OCI-M2 (cell line): Measurements from ENCODE around the gene DGCR2.

Source experiments
- DNase-seq: peaks from one replicate; lab custom pipeline; 2025; ENCODE audit not compliant: unreplicated experiment; lab: John Stamatoyannopoulos, UW

DGCR2 gene

DNA sequence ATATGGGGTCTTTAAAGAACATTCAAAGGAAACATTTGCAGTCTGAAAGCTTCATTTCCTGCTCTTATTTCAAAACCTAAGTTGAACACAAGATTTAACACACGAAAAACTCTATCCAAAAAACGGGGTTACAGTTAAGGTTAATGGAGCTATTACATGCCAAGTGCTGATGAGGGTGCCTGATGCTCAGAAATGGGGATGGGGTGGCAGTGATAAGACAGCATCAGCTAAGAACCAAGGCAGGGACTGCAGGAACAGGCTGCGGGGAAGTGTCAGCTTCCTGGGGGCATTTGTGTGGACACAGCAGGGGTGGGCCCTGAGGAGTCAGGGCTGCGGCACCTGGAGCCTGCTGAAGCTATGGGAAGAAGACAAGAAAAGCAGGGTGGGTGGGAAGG is 12.2 kb downstream of the DGCR2 start:
- DNase-seq, result no peak

DNA sequence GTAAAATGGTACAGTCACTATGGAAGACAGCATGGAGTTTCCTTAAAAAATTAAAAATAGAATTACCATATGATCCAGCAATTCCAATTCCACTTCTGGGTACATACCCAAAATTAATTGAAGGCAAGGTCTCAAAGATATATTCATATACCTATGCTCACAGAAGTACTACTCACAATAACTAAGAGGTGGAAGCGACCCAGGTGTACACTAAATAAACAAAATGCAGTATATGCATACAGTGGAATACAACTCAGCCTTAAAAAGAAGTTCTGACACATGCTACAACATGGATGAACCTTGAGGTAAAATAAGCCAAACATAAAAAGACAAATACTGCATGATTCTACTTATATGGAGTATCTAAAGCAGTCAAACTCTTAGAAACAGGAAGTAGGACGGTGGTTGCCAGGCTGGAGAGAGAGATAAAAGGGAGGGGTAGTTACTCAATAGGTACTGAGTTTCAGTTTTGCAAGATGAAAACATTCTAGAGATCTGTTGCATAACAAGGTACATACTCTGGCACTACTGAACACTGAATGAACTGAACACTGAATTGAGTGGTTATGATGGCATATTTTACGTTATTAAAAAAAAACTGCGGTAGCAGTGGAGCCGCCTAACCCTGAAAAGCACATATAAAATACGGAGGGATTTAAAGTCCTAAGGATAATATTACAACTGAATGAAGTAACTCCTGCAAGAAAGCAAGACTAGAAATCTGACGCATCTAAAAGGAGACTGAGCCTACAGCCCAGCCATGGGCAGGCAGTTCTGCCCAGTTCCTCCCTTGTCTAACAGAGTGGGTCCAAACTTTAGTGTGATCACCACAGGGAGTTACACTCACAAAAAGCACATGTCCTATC is 12.8 kb downstream of the DGCR2 start:
- DNase-seq, result no peak

DNA sequence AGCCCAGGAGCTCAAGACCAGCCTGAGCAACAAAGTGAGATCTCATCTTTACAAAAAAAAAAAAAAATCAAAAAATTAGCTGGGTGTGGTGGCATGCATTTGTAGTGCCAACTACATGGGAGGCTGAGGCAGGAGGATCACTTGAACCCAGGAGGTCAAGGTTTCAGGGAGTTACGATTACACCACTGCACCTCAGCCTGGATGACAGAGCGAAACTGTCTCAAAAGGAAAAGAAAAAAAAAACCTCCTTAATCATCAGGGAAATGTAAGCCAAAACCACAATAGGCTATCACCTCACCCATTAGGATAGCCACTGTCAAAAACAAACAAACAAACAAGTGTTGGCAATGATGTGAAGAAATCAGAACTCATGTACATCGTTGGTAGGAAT is 13.4 kb downstream of the DGCR2 start:
- DNase-seq, result no peak

DNA sequence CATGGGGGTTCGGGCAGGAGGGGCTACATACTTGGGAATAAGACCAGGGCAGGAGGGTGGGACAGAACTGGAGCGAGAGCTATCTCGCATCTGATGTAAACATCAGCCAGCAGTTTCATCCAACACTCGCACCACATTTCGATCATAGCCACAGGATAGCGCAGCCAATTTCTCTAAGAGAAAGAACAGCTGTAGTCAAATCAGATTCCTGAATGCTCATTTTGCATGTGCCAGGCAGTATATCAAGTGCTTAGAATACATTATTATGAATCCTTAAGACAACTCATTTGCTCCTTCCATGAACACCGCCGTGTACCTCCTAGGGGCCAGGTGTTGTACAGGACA is 14.5 kb downstream of the DGCR2 start:
- DNase-seq, result no peak

DNA sequence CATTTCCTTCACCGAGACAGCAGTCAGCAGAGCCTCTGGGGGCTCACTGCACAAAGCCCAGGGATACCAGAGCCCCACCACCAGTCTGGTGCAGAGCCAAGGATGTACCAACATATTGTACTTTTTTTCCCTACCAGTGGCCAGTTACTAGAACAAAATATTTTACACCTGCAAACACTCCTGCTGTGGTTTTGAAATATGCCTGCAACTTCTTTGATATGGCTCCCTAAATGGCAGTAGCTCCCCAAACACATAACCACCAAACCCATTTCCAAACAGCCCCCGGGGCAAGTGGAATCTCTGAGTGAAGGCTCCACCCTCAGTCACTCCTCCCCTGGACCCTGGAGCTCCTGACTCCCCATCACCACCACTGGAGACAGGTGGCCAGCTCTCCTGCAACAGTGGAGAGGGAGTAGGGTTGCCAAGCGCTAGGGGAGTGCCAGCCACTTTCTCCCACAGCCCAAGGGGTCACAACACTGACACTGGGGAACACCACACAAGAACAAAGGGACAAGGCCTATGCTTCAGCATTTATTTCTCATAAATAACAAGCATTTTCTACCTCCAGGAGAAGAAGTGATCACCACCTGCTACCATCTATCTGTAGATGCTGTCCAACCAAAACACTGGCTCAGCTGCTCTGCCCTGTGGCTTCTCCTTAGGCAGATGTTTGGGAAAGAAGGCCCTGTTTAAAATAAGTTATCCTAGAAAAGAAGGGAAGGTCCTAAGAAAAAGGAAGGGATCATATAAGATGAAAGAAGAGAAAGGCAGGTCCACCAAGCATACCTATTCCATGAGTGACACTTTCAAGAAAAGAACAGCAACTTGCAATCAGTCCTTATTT is 15.1 kb downstream of the DGCR2 start:
- no peak for DNase-seq

DNA sequence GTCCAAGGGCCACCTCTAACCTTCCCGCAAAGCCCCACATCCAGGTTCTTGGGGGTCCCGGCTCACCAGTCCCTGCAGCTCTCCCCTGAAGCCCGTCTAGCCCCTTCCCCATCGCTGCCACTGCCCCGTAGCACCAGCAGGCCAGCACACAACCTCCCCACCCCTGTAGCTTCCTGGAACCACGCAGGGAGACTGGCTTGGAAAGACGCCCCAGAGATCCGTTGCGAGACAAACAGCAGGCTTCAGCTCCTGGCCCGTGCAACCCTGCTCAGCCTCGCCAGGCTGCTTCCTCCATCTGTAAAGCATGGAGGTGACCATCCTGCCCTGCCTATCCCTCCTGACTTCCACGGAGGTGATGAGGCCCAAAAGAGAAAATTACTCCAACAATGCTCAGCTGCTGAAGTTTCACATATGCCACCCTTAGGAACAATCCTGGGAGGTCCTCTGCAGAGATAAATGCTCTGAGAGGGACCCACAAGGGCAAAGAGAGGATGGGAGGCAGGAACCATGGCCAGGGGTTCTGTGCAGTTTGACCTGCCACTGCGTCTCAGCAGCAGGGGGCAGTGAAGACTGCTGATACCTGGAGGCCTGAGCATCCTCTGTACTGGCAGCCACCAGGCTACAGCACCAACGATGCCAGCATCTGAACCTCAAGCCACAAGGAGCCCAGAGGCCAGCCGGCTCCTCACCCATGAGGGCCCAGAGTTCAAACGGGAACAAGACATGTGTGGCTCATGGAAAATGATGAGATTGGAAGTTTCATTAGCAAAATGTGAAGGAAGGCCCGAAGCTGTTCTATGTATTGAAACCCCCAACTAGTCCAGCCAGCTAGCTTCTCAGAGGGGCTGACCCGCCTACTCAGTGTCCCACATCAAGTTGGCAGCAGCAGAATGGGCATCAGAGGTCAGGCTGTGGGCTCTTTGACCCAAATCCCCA is 16.1 kb downstream of the DGCR2 start:
- DNase-seq, result no peak

DNA sequence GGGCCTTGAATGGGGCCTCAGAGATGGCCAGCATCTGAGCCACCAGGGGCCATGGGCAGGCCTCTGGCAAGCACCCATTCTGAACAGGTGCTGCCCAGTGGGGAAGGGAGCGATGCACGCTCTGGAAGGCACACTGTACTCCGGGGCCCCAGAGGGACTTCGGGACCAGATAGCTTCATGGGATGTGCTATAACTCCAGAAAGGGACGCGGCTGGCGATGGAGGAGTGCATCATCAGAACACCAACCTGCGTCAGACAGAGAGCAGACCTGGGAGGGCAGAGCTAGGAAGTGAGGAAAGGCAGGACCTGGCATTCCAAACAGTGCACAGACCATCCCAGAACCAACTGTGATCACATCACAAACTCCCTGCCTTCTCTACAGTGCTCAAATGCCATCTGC is 16.8 kb downstream of the DGCR2 start:
- no peak for DNase-seq

DNA sequence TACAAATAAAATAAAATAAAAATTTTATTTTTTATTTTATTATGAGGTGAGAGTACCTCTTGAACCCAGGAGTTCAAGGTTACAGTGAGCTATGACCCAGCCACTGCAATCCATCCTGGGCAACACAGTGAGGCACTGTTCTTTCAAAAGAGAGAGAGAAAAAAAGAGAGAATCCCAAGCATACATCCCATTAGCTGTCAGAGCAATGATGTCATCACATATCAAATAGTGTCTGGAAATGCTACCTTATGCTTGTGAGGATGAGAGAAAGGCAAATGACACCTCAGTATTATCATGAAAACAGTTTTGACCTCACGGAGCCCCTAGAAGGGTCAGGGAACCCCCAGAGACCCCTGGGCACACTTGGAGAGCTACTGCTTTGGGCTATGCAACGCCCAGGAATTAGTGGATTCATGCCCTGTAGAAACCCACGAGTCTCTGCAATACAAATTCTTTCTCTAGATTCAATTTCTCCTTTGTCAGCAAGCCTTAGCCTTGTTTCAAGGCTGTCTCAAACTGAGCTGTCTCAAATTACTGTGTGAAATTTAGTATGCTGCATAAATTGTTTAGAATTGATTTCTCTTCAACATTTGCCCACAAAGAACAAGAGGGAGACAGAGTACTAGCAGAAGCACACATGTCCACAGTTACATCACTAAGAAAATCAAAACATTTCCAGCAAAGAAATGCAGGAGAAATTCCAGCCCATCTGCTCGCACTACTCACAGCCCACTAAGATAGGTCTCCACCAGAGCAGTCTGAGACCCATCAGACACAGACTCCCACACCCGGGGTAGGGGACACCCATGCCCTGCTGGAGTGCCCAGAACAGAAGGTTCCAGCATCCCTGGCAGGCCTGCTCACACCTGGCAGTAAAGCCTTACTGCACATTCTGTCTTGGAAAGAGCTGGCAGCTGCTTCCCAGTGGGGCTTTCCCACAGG is 18.1 kb downstream of the DGCR2 start:
- DNase-seq, result no peak

DNA sequence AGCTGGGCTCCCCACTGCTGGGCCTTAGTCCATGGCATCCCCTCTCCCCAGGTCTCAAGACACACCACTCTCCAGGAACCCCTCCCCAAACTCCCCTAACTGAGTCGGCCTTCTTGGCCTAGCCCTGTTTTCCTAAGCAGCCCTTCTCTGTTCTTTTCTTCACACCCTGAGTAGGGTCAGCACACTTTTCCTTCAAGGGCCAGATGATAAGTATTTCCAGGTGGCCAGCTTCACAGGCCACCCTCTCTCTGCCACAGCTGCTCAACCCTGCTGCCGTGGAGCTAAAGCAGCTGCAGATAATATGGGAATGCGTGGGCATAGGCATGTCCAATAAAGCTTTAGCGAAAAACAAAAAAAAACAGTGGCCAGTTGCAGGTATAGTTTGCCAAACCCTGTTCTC is 24.1 kb downstream of the DGCR2 start:
- no peak for DNase-seq

DNA sequence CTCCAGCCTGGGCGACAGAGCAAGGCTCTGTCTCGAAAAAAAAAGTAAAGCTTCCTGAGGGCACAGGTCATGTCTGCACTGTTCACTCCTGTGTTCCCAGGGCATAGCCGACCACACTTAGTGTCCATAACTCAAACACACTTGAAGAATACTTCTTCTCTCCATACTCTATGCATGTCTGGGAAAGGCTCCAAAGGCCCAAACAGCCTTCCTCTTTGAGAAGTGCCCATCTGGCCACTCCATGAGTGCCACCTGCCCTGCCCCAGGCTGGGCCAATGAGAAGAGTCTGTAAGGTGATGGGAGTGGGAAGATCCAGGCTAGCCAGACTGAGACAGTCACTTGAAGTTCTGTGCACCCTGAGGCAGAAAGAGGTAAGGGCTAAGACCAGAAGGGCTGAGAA is 24.7 kb downstream of the DGCR2 start:
- DNase-seq, result no peak

DNA sequence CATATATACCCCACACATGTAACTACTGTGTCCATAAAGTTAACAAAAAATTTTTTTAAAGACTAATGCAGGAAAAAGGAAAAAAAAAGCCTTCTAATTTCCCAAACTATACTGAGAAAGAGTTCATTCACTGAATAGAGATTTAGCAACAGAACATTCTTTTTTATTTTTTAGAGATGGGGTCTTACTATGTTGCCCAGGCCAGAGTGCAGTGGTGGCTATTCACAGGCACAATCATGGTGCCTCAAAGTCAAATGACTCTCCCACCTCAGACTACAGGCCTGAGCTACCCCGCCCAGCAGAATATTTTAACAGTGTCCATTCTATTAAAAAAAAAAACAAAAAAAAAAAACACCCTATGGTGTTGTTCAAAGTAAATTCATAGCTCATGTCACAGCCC is 25.7 kb downstream of the DGCR2 start:
- DNase-seq, result no peak

DNA sequence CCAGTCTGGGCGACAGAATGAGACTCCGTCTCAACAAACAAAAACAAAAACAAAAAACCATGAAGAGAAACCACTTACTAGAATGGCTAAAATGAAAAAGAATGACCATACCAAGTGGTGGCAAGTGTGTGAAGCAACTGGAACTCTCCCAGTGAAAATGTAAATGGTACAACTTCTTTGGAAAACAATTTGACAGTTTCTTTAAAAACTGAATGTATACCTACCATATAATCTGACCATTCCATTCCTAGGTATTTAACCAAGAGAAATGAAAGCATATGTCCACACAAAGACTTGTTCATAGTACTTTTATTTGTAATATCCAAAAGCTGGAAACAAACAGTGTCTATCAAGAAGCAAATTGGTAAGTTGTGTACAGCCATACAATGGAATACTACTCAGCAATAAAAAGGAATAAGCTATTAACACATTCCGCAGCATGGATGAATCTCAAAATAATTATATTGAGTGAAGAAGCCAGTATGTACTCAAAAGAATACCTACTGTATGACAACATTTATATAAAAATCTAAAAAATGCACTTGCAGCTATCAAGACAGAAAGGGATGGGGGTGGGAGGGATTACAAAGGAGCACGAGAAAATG is 27.7 kb downstream of the DGCR2 start:
- DNase-seq, result no peak

DNA sequence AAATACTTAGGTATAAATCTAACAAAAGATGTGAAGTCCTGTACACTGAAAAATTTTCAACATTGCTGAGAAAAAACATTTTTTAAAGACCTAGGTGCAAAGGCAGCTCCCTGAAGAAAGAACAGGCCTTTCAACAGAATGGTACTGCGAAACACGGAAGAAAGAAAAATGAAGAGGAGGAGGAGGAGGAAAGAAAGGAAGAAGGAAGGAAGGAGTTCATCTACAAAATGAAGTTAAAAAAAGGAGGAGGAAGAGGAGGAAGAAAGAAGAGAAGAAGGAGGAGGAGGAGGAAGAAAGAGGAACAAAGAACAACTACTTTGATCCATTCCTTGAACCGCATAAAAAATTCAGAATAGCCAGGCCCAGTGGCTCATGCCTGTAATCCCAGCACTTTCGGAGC is 29.5 kb downstream of the DGCR2 start:
- DNase-seq, result no peak

DNA sequence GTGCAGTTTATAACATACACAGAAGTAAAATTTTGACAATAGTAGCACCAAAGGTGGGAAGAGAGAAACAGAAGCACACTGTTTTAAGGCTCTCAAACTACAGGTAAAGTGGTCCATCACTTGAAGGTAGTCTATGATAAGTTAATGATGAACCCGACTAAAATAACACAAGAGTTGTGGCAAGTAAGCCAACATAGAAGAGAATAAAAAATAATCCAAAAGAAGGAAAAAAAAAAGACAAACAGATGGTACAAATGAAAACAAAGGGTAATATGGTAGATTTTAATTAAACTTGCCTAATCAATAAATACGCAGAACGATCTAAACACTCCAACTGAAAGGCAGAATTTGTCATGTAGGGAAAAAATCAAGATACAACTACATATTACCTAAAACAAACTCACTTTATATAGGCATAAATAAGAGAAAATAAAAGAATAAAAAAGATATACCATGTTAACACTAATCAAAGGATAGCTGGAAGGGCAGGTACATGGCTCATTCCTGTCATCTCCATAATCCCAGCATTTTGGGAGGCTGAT is 31.6 kb downstream of the DGCR2 start:
- no peak for DNase-seq

DNA sequence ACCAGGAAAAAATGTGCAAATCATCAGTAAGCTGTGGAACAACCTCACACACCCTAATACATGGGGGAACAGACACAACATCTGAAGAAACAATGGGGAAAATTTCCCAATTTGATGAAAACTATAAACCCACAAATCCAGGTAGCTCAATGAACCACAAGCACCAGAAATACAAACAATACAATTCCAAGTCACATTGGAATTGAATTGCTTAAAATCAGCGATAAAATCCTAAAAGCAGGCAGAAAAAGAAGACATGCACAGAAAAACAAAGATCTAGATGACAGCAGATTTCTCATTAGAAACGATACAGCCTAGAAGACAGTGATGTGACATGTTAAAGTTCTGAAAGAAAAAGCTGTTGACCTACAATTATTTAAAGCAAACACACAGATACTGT is 32.0 kb downstream of the DGCR2 start:
- no peak for DNase-seq

DNA sequence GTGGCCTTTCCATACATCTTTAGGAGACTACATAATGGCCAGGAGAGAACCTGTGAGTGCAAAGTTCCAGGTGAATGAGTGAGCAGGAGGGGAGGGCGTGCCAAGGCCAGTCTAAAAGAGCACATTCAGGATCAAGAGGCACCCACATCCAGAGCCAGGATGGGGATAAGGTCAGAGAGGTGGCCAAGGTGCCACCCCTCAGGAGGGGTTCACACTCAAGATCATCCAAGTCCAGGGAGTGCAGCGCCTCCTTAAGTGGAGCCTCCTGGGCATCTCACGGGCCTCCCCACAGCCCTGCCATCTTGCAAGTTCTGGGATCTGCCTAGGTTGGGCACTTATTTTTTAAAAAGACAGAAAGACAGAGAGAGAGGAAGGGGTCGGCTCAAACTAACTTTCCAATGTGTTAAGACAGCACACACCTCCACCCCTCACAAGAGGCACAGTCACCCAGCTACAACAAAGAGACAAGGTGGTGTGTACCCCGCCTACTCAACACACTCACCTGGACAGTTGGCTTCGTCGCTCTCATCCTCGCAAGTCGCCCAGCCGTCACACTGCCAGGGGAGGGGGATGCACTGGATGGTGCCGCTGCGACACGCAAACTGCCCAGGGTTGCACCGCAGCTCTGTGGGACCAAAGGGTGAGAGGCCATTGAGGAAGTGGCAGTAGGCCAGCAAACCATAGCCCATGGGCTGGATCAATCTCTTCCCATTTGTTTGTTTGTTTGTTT is 33.2 kb downstream of the DGCR2 start:
- no peak for DNase-seq

DNA sequence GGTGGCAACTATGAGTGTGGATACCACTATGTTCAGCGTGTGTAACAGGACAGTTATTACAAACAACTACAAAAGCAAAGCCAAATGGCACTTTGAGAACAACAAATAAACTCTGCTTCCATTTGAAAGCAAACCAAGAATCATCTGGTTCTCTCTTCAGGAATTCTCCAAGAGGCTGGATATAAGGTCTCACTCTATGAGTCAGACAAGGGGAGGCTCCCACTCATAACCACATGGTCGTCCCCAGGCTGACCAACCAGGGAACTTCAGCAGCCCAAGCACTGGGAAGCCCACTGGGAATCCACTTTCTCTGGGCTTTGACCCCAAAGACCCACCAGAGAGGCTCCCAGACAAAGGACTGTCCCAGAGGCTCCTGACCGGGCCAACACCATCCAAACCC is 35.3 kb downstream of the DGCR2 start:
- DNase-seq, result no peak

DNA sequence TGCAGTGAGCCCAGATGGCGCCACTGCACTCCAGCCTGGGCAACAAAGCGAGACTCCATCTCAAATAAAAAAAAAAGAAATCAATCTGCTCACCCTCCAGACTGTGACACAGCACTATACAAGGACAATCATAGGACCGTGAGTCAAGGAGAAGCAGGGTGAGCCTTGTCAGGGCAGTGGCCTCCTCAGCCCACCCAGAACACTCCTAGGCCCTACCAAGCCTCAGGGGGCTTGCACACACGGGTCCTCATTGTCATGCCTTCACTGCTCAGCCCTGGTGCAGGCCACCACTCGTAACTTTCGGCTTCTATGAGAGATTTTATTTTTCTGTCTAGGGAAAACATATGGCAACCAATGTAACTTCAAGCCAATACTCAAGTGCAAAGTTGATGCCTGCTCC is 35.8 kb downstream of the DGCR2 start:
- no peak for DNase-seq

DNA sequence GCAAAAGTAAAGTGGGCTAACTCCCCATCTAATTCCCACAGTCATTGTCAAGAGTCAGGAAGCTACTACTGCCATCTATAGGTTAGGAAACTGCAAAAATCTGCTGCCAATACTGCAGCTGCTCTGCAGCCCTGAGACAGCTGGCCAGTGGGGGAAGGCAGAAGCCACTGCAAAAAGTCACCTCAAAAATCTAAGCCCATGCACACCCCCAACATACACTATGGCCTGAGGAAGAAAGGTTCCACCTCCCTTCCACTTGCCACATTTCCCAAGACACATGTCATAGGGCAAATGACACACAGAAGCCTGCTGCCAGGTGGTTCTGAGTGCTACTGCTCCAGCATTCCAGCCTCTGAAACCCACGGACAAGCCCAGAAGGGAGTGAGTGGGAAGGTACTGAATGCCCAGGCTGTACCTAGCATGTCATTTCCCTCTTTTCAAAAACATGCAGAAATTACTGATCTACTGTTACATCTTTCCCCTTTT is 36.9 kb downstream of the DGCR2 start:
- DNase-seq, result no peak
